Ammon's horn (tissue), 1 donor: ENCODE measurements around the gene BRD3.

Source experiments
- DNase-seq: peaks from one replicate; pipeline ENCODE4 v3.0.0-alpha.2; 2016; ENCODE audit warnings: low spot score

The BRD3 gene

GRCh38 chr9:134039386-134040175 is 28.2 kb downstream of the BRD3 start:
- DNase-seq: no peak

GRCh38 chr9:134037641-134038040 is 30.2 kb downstream of the BRD3 start:
- no peak for DNase-seq

GRCh38 chr9:134036130-134036529 is 31.7 kb downstream of the BRD3 start:
- no peak for DNase-seq

GRCh38 chr9:134035041-134036039 is 32.5 kb downstream of the BRD3 start:
- DNase-seq: no peak

GRCh38 chr9:134034215-134035040 is 33.4 kb downstream of the BRD3 start:
- no peak for DNase-seq

- no peak for DNase-seq
Observed at GRCh38 chr9:134033516-134034214, 34.2 kb downstream of the BRD3 start.

- DNase-seq: no peak
Observed at GRCh38 chr9:134032456-134033222, 35.2 kb downstream of the BRD3 start.

- no peak for DNase-seq
Observed at GRCh38 chr9:134031783-134032182, 36.0 kb downstream of the BRD3 start.

GRCh38 chr9:134030821-134031470 is 36.9 kb downstream of the BRD3 start:
- DNase-seq: no peak

- no peak for DNase-seq
Observed at GRCh38 chr9:134029248-134030226, 38.3 kb downstream of the BRD3 start.

GRCh38 chr9:134028575-134029247 is 39.1 kb downstream of the BRD3 start:
- DNase-seq: no peak

- no peak for DNase-seq
Observed at GRCh38 chr9:134028076-134028475, 39.8 kb downstream of the BRD3 start.

- DNase-seq: no peak
Observed at GRCh38 chr9:134027561-134027960, 40.3 kb downstream of the BRD3 start.

- DNase-seq: no peak
Observed at GRCh38 chr9:134026981-134027380, 40.8 kb downstream of the BRD3 start.

- no peak for DNase-seq
Observed at GRCh38 chr9:134026581-134026980, 41.2 kb downstream of the BRD3 start.

GRCh38 chr9:134025606-134026541 is 42.0 kb downstream of the BRD3 start:
- peak; percentile 45 for DNase-seq
